Gastroesophageal sphincter (tissue), 3 donors: ENCODE measurements around the gene PSTPIP1.

ENCODE experiments used
- POLR2A ChIP-seq, 2 donors: fragments of 450-650 bp; IDR thresholded peaks; one replicate each; pipeline ENCODE4 v1.6.1; 2017; ENCODE audit warnings: antibody characterized with exemption in 2 of 2, mild to moderate bottlenecking in 2 of 2, moderate library complexity in 1 of 2
- TF ChIP-seq, protein P1 (sequence below), 4 experiments: fragments of 200-600 bp in 2 of 4; fragments of 450-650 bp in 2 of 4; sonication (generic) in 1 of 4; IDR thresholded peaks; one replicate each; pipeline ENCODE4 v1.5.1; 2017 to 2019; ENCODE audit warnings: antibody characterized with exemption in 4 of 4, mild to moderate bottlenecking in 2 of 4, moderate library complexity in 2 of 4

DNA sequence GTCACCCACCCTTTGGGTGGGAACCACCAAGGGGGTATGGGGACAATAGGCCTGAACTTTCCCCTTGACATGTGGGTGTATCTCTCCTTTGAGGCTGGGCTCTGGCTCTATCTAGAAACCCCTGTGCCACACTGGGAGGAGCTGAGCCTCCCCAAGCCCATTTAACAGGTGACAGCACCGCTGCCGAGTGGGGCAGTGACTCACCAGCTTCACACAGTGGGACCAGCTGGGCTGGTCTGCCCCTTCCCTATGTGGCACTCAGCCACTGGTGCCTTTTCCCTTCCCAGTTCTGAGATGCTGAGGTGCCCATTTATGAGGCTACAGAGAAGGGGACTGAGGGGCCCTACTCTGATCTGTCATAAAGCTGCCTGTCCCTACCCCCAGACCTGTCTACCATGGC is 5.1 kb downstream of the PSTPIP1 start:
- TF ChIP-seq, protein P1, sequence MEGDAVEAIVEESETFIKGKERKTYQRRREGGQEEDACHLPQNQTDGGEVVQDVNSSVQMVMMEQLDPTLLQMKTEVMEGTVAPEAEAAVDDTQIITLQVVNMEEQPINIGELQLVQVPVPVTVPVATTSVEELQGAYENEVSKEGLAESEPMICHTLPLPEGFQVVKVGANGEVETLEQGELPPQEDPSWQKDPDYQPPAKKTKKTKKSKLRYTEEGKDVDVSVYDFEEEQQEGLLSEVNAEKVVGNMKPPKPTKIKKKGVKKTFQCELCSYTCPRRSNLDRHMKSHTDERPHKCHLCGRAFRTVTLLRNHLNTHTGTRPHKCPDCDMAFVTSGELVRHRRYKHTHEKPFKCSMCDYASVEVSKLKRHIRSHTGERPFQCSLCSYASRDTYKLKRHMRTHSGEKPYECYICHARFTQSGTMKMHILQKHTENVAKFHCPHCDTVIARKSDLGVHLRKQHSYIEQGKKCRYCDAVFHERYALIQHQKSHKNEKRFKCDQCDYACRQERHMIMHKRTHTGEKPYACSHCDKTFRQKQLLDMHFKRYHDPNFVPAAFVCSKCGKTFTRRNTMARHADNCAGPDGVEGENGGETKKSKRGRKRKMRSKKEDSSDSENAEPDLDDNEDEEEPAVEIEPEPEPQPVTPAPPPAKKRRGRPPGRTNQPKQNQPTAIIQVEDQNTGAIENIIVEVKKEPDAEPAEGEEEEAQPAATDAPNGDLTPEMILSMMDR (IDR thresholded peaks at IDR 0.05) = no peak
- no peak for TF ChIP-seq POLR2A (IDR thresholded peaks at IDR 0.05)
